Ishikawa (cell line): ENCODE data around the gene ZNF512.

Experiments
- CEBPB ChIP-seq: IDR thresholded peaks from 2 replicates; pipeline ENCODE4 v1.6.1; 2012
- CREB1 ChIP-seq: IDR thresholded peaks from 2 replicates; pipeline ENCODE4 v1.6.1; 2012; ENCODE audit warnings: low read depth
- EGR1 ChIP-seq: IDR thresholded peaks from 2 replicates; pipeline ENCODE4 v1.6.1; 2012
- EP300 ChIP-seq: IDR thresholded peaks from 2 replicates; pipeline ENCODE4 v1.6.1; 2012; ENCODE audit warnings: borderline replicate concordance
- FOXM1 ChIP-seq: IDR thresholded peaks from 2 replicates; pipeline ENCODE4 v1.6.1; 2012; ENCODE audit warnings: low read depth, borderline replicate concordance
- MAX ChIP-seq: IDR thresholded peaks from 2 replicates; pipeline ENCODE4 v1.6.1; 2012
- NFIC ChIP-seq: IDR thresholded peaks from 2 replicates; pipeline ENCODE4 v1.6.1; 2012
- RAD21 ChIP-seq: IDR thresholded peaks from 2 replicates; pipeline ENCODE4 v1.6.1; 2012; ENCODE audit warnings: low read depth
- REST ChIP-seq: IDR thresholded peaks from 2 replicates; pipeline ENCODE4 v1.6.1; 2012; ENCODE audit warnings: low read depth, mild to moderate bottlenecking
- TAF1 ChIP-seq: IDR thresholded peaks from 2 replicates; pipeline ENCODE4 v1.6.1; 2012; ENCODE audit warnings: low read depth, mild to moderate bottlenecking
- TCF12 ChIP-seq: IDR thresholded peaks from 2 replicates; pipeline ENCODE4 v1.6.1; 2012; ENCODE audit warnings: low read depth
- TEAD4 ChIP-seq: IDR thresholded peaks from 2 replicates; pipeline ENCODE4 v1.6.1; 2012
- USF1 ChIP-seq: IDR thresholded peaks from 2 replicates; pipeline ENCODE4 v1.6.1; 2012
- YY1 ChIP-seq: IDR thresholded peaks from 2 replicates; pipeline ENCODE4 v1.6.1; 2012; ENCODE audit warnings: low read depth
- ZBTB7A ChIP-seq: IDR thresholded peaks from 2 replicates; pipeline ENCODE4 v1.6.1; 2012; ENCODE audit warnings: low read depth

ZNF512 gene

GRCh38 chr2:27645197-27645596 lies 62.4 kb downstream of the ZNF512 start:
- TF ChIP-seq ZBTB7A: no peak

- TF ChIP-seq FOXM1 (no peak), YY1 (no peak), TCF12 (no peak), EP300 (no peak), RAD21 (no peak), REST (no peak), EGR1 (no peak)
These were observed 64.4 kb downstream of the ZNF512 start for GRCh38 chr2:27647289-27647688.

GRCh38 chr2:27647737-27648136 lies 64.9 kb downstream of the ZNF512 start:
- TF ChIP-seq USF1: no peak
- no peak for TF ChIP-seq TCF12
- TF ChIP-seq MAX: no peak
- TF ChIP-seq FOXM1: no peak
- no peak for TF ChIP-seq EGR1
- TF ChIP-seq REST: no peak
- no peak for TF ChIP-seq ZBTB7A
- no peak for TF ChIP-seq NFIC
- no peak for TF ChIP-seq RAD21
- TF ChIP-seq YY1: no peak

GRCh38 chr2:27651056-27651455 lies 68.2 kb downstream of the ZNF512 start:
- TF ChIP-seq NFIC (no peak), USF1 (no peak), TEAD4 (no peak), REST (no peak), RAD21 (no peak), FOXM1 (no peak), YY1 (no peak)

GRCh38 chr2:27652341-27652740 lies 69.5 kb downstream of the ZNF512 start:
- TF ChIP-seq MAX (no peak), REST (no peak), EP300 (no peak), CEBPB (no peak), TEAD4 (no peak), ZBTB7A (no peak), NFIC (no peak), EGR1 (no peak), FOXM1 (no peak), RAD21 (no peak), USF1 (no peak), CREB1 (no peak), YY1 (no peak), TCF12 (no peak), TAF1 (no peak)
